HEK293T (cell line): ENCODE data around the gene CHD6.
"Not testable (repeated sequence)": the region's sequence is repeated elsewhere in the genome, so short reads cannot be mapped to it uniquely, and the experiment has no call there.

ENCODE experiments used
- CTCF ChIA-PET: fragments of 350-600 bp; formaldehyde crosslinking; extraction: SDS; loops from one replicate; lab custom pipeline; 2021; ENCODE audit warnings: antibody characterized with exemption, inconsistent platforms; lab: Yijun Ruan, JAX
- POLR2A ChIA-PET: fragments of 350-600 bp; formaldehyde crosslinking; extraction: SDS; loops from one replicate; lab custom pipeline; 2020; ENCODE audit warnings: antibody characterized with exemption, inconsistent platforms; lab: Yijun Ruan, JAX
- DNase-seq: peaks from one replicate; pipeline ENCODE4 v3.0.0; 2012; ENCODE audit warnings: mixed read lengths; ENCODE audit errors: extremely low spot score
- ARNT ChIP-seq: fragments of 450-650 bp; IDR thresholded peaks from 2 replicates; pipeline ENCODE4 v1.6.1; 2017; ENCODE audit warnings: mild to moderate bottlenecking
- BHLHE40 ChIP-seq: fragments of 450-650 bp; IDR thresholded peaks from 2 replicates; pipeline ENCODE4 v1.6.1; 2016; ENCODE audit warnings: mild to moderate bottlenecking, moderate library complexity, borderline replicate concordance
- CTBP1 ChIP-seq: fragments of 450-650 bp; IDR thresholded peaks from 2 replicates; pipeline ENCODE4 v1.6.1; 2016; ENCODE audit warnings: borderline replicate concordance
- ELF4 ChIP-seq: fragments of 450-650 bp; IDR thresholded peaks from 2 replicates; pipeline ENCODE4 v1.6.1; 2017; ENCODE audit warnings: antibody characterized with exemption
- FOXA1 ChIP-seq: fragments of 450-650 bp; IDR thresholded peaks from 2 replicates; pipeline ENCODE4 v1.6.1; 2016; ENCODE audit warnings: mild to moderate bottlenecking
- FOXK2 ChIP-seq: fragments of 450-650 bp; IDR thresholded peaks from 2 replicates; pipeline ENCODE4 v1.6.1; 2016; ENCODE audit warnings: mild to moderate bottlenecking
- FOXM1 ChIP-seq: fragments of 450-650 bp; IDR thresholded peaks from 2 replicates; pipeline ENCODE4 v1.6.1; 2017; ENCODE audit warnings: mild to moderate bottlenecking, borderline replicate concordance
- HDGF ChIP-seq: fragments of 450-650 bp; IDR thresholded peaks from 2 replicates; pipeline ENCODE4 v1.6.1; 2017; ENCODE audit warnings: antibody characterized with exemption, borderline replicate concordance
- L3MBTL2 ChIP-seq: fragments of 450-650 bp; conservative IDR thresholded peaks from 2 replicates; pipeline ENCODE4 v1.6.1; 2016; ENCODE audit warnings: mild to moderate bottlenecking
- LEF1 ChIP-seq: fragments of 450-650 bp; IDR thresholded peaks from 2 replicates; pipeline ENCODE4 v1.6.1; 2017; ENCODE audit warnings: mild to moderate bottlenecking, borderline replicate concordance
- NFRKB ChIP-seq: fragments of 450-650 bp; IDR thresholded peaks from 2 replicates; pipeline ENCODE4 v1.6.1; 2016; ENCODE audit warnings: mild to moderate bottlenecking, moderate library complexity
- PKNOX1 ChIP-seq: fragments of 450-650 bp; IDR thresholded peaks from 2 replicates; pipeline ENCODE4 v1.6.1; 2016
- SP1 ChIP-seq: fragments of 450-650 bp; IDR thresholded peaks from 2 replicates; pipeline ENCODE4 v1.6.1; 2017
- SUZ12 ChIP-seq: fragments of 450-650 bp; IDR thresholded peaks from 2 replicates; pipeline ENCODE4 v1.6.1; 2016; ENCODE audit warnings: mild to moderate bottlenecking
- TARDBP ChIP-seq: fragments of 450-650 bp; IDR thresholded peaks from 2 replicates; pipeline ENCODE4 v1.6.1; 2016
- ZNF384 ChIP-seq: fragments of 450-650 bp; IDR thresholded peaks from 2 replicates; pipeline ENCODE4 v1.6.1; 2016

CHD6 gene

DNA sequence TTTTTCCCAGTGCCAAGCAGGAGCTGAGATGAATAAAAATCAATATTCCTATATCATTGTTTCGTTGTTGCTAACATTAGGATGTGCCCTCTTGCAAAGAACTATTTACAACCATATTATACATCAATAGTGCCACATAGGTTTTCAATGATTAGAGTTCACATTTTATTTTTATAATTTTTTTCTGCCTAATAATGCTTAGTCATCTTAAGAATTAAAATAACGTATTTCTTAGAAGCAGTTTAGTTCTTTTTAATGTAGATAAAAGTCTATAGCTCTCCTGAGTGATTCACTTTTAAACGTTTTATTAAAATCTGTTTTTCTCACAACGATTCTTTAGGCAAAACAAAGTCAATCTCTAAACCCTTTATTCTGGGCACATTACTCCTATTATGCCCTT is 71.6 kb downstream of the CHD6 start:
- CTCF ChIA-PET, result no interaction called here
- no peak for DNase-seq
- POLR2A ChIA-PET, result no interaction called here
- no peak for TF ChIP-seq NFRKB
- no peak for TF ChIP-seq ZNF384
- no peak for TF ChIP-seq SUZ12
- TF ChIP-seq FOXK2, result no peak
- TF ChIP-seq LEF1, result no peak
- TF ChIP-seq CTBP1, result no peak

GRCh38 chr20:41544472-41544871 is 73.7 kb downstream of the CHD6 start:
- ChIA-PET CTCF (interaction anchor here (1.0 kb wide), 1 partner anchor 8 kb away, joined by 3 read pairs; no protein-coding TSS in a partner anchor), POLR2A (interaction anchor here (0.6 to 0.7 kb wide), 2 partner anchors 74 to 91 kb away, joined by 3 read pairs; partner anchors contain the start of gene CHD6)
- no peak for DNase-seq
- TF ChIP-seq ZNF384, result no peak
- no peak for TF ChIP-seq LEF1
- TF ChIP-seq BHLHE40, result no peak

DNA sequence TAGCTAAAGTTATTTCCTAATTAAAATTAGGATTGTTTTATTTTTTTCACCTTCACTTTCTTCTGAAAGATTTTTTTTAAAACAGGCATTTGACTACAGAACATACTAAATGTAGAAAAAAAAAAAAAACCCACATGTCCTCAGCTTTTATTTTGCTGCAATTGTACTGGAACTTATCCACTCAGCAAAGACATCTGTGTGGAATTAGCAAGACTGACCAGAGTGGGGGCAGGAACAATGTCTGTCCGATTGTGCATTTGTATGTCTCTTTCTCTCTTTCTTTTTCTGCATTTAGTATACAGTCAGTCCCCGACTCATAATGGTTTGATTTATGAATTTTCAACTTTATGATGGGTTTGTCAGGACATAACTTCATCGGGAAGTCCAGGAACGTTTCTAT is 77.3 kb downstream of the CHD6 start:
- POLR2A ChIA-PET, result no interaction called here
- no peak for DNase-seq
- CTCF ChIA-PET, result no interaction called here
- TF ChIP-seq PKNOX1 (no peak), ZNF384 (no peak), NFRKB (no peak), LEF1 (no peak), FOXA1 (no peak), ELF4 (no peak), FOXM1 (no peak), ARNT (no peak), SUZ12 (no peak), SP1 (no peak), BHLHE40 (no peak), FOXK2 (no peak), L3MBTL2 (no peak), HDGF (no peak), CTBP1 (no peak), TARDBP (no peak)

- ChIA-PET POLR2A (no interaction called here), CTCF (no interaction called here)
Observed at GRCh38 chr20:41540459-41540858, 77.7 kb downstream of the CHD6 start.

GRCh38 chr20:41538810-41539596 is 79.2 kb downstream of the CHD6 start:
- TF ChIP-seq SP1 (no peak), PKNOX1 (no peak), ARNT (no peak), FOXA1 (no peak), HDGF (no peak), CTBP1 (no peak)
- ChIA-PET CTCF (interaction anchor here (0.7 kb wide), 1 partner anchor 839 kb away, joined by 3 read pairs; no protein-coding TSS in a partner anchor), POLR2A (no interaction called here)
- no peak for DNase-seq

More at GRCh38 chr20:41540459-41540858, 77.7 kb downstream of the CHD6 start:
- TF ChIP-seq ZNF384 (no peak), ELF4 (no peak), FOXM1 (no peak), FOXK2 (no peak), CTBP1 (no peak), SUZ12 (no peak), L3MBTL2 (no peak), TARDBP (no peak), FOXA1 (no peak), HDGF (no peak), BHLHE40 (no peak), ARNT (no peak), LEF1 (no peak), NFRKB (no peak), PKNOX1 (no peak), SP1 (no peak)
- DNase-seq, result no peak

DNA sequence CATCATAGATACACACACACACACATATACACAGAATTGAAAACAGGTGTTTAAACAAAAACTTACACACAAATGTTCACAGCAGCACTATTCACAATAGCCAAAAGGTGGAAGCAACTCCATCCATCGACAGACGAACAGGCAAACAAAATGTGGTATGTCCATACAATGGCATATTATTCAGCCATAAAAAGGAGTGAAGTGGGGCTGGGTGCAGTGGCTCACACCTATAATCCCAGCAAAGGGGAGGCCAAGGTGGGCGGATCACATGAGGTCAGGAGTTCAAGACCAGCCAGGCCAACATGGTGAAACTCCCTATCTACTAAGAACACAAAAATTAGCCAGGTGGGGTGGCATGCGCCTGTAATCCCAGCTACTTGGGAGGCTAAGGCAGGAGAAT is 80.3 kb downstream of the CHD6 start:
- POLR2A ChIA-PET, result no interaction called here
- TF ChIP-seq ZNF384, result no peak
- TF ChIP-seq FOXA1, result no peak
- TF ChIP-seq NFRKB, result no peak
- no peak for TF ChIP-seq SUZ12
- TF ChIP-seq TARDBP, result no peak
- no peak for TF ChIP-seq L3MBTL2
- CTCF ChIA-PET, result no interaction called here
- DNase-seq, result no peak

DNA sequence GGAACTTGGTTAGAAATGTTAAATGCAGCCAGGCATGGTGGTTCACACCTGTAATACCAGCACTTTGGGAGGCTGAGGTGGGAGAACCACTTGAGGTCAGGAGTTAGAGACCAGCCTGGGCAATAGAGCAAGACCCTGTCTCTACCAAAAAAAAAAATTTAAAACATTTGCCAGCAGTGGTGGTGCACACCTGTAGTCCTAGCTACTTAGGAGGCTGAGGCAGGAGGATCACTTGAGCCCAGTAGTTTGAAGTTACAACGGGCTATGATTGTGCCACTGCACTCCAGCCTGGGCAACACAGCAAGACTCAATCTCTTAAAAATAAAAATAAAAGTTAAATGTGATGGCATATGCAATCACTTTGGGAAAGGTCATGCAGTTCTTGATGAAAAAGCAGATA is 82.6 kb downstream of the CHD6 start:
- CTCF ChIA-PET, result interaction anchor here (1.2 kb wide), 1 partner anchor 9 kb away, joined by 3 read pairs; no protein-coding TSS in a partner anchor
- DNase-seq, POLR2A ChIA-PET: not testable (repeated sequence)
